ENCODE data around the gene ARSG.

DNA sequence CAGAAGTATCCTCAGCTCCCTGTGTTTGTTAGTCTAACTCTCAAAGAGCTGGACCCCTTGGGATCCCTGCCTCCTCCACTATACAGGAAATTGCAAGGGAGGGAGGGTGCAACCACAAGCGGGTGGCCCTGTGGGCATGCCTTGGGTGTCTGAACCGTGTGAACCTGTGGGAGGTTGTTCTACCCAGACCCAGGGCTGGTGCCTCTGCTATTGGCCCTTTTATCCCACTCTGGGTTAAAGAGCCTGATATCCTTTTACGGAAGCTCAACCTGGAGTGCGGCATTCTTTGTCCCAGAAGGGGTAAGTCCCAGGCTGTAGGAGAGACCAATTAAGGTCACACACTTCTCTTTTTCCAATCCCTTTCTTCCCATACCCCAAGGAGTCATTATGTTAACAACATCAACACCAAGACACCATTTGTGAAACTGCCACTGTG lies 53.4 kb downstream of the ARSG start:
- no peak for TF ChIP-seq POLR2A (IDR thresholded peaks at IDR 0.05; ENCODE audit: low read length)
- no peak for TF ChIP-seq GATA1 (IDR thresholded peaks at IDR 0.05; ENCODE audit: low read depth, low read length)
